Suprapubic skin (tissue), 3 donors: ENCODE data around the gene DGKH.

Experiments used
- CTCF ChIP-seq, 2 donors: fragments of 200-600 bp in 1 of 2; fragments of 450-650 bp in 1 of 2; sonication (generic) in 1 of 2; IDR thresholded peaks; one replicate each; pipeline ENCODE4 v1.5.1; 2016 to 2019; ENCODE audit warnings: antibody characterized with exemption in 2 of 2, mild to moderate bottlenecking in 1 of 2, moderate library complexity in 1 of 2
- POLR2AphosphoS5 ChIP-seq, 3 donors: sonication (generic); formaldehyde crosslinking; IDR thresholded peaks; one replicate each; pipeline ENCODE4 v1.6.1; 2017; ENCODE audit warnings: antibody characterized with exemption in 3 of 3

GRCh38 chr13:42173789-42174343 lies 125.4 kb downstream of the DGKH start:
- TF ChIP-seq CTCF (IDR thresholded peaks at IDR 0.05) (no peak), POLR2AphosphoS5 (IDR thresholded peaks at IDR 0.05) (no peak)
